Osteoblast (primary cell): ENCODE results near the gene CBX4. TPM values are rescaled to one million over a fixed set of nuclear protein-coding genes. Genes with fewer than 3 reads are reported as not detected.

ENCODE experiments used
- DNase-seq: peaks from one replicate; pipeline ENCODE4 v3.0.0; 2011; ENCODE audit warnings: low spot score, mixed read lengths; ENCODE audit not compliant: insufficient read length; ENCODE audit errors: missing footprints
- H2AFZ ChIP-seq: 2 replicates; pipeline ENCODE4 v1.6.0; 2011; ENCODE audit warnings: mild to moderate bottlenecking, low read length
- H3K27ac ChIP-seq: 2 replicates; pipeline ENCODE4 v1.5.1; 2011; ENCODE audit warnings: mild to moderate bottlenecking, low read depth, low read length, moderate library complexity
- H3K27me3 ChIP-seq: 2 replicates; pipeline ENCODE4 v1.6.0; 2012; ENCODE audit warnings: mild to moderate bottlenecking, control low read depth, inconsistent platforms, low read length, moderate library complexity; ENCODE audit not compliant: insufficient read depth
- H3K36me3 ChIP-seq: 2 replicates; pipeline ENCODE4 v1.5.1; 2011; ENCODE audit warnings: mild to moderate bottlenecking, low read length, control low read depth, moderate library complexity; ENCODE audit not compliant: insufficient read depth
- H3K4me1 ChIP-seq: 2 replicates; pipeline ENCODE4 v1.5.1; 2011; ENCODE audit warnings: mild to moderate bottlenecking, low read length, control low read depth, moderate library complexity; ENCODE audit not compliant: insufficient read depth
- H3K4me2 ChIP-seq: 2 replicates; pipeline ENCODE4 v1.6.0; 2011; ENCODE audit warnings: mild to moderate bottlenecking, low read length; ENCODE audit not compliant: insufficient read depth
- H3K4me3 ChIP-seq: fragments of 200-600 bp; sonication (generic); 3 replicates; pipeline ENCODE4 v1.5.1; 2012; ENCODE audit warnings: mild to moderate bottlenecking, low read length, inconsistent platforms; ENCODE audit not compliant: insufficient read depth
- H3K79me2 ChIP-seq: 2 replicates; pipeline ENCODE4 v1.6.0; 2012; ENCODE audit warnings: mild to moderate bottlenecking, low read length, control low read depth, inconsistent platforms; ENCODE audit not compliant: insufficient read depth
- H3K9me3 ChIP-seq: 2 replicates; pipeline ENCODE4 v1.5.1; 2011; ENCODE audit warnings: low read depth, low read length, control low read depth
- H4K20me1 ChIP-seq: 2 replicates; pipeline ENCODE4 v1.6.0; 2012; ENCODE audit warnings: mild to moderate bottlenecking, low read length, control low read depth; ENCODE audit not compliant: insufficient read depth
- CTCF ChIP-seq: IDR thresholded peaks from 2 replicates; pipeline ENCODE4 v1.5.1; 2011; ENCODE audit warnings: mild to moderate bottlenecking, low read depth, low read length, moderate library complexity; ENCODE audit errors: extremely low read depth
- total RNA-seq: library from RNA; depleted of rRNA; stranded (reverse); fragments of >200 nt; gene quantifications from 2 replicates; pipeline ENCODE4 v1.2.3, GENCODE V29; 2012

CBX4 gene
- total RNA-seq, 1 donor = 22.1 TPM

DNA sequence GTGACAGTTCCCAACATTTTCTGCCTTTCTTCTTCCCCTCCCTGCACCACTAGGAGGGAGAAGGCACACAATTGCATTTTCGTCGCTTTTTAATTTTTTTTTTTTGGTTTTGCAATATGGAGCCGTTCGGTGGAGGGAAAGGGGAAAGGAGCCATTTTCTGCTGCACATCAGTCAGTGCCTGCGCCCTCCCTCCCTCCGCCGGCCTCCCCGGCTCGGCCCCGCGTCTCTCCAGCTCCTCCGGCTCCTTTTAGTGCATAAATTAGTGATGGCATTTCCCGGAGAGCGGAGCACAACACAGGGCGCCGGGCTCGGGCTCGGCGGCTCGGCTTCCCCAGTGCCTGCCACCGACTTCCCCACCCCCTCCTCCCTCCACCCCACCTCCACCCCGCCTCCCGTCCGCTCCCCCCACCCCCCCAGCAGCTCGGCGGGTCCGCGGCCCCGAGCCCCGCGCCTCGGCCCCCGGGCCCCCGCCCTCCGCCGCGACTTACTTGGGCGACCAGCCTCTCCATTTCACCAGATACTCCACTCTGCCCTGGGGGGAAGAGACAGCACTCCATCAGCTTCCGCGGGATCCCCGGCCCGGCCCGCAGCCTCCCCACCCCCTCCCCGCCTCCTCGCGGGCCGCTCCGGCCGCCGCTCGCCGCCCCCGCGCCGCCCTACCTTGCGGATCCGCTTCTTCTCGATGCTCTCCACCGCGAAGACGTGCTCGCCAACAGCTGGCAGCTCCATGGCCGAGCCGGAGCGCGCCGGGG, 542 bp downstream of the CBX4 start:
- H3K4me2 ChIP-seq = peak overlapping the region; percentile 88
- no peaks in the 10 kb centered on the region for H3K9me3 ChIP-seq
- H3K27me3 ChIP-seq = peaks cover 39% of the 10 kb centered on the region
- peak overlapping the region; percentile 68 for H3K27ac ChIP-seq
- peak; percentile 97 for DNase-seq
- H3K4me1 ChIP-seq = peaks cover 21% of the 10 kb centered on the region
- TF ChIP-seq CTCF = no peak
- H2AFZ ChIP-seq = peak overlapping the region; percentile 80
- peaks cover 29% of the 10 kb centered on the region for H4K20me1 ChIP-seq
- peaks cover 26% of the 10 kb centered on the region for H3K79me2 ChIP-seq
- H3K36me3 ChIP-seq = peaks cover 14% of the 10 kb centered on the region
- H3K4me3 ChIP-seq = peak overlapping the region; percentile 90

GRCh38 chr17:79837888-79838521, 1.2 kb downstream of the CBX4 start:
- H2AFZ ChIP-seq = peak overlapping the region; percentile 80
- peaks cover 33% of the 10 kb centered on the region for H3K27me3 ChIP-seq
- H3K4me1 ChIP-seq = peaks cover 21% of the 10 kb centered on the region
- peaks cover 14% of the 10 kb centered on the region for H3K36me3 ChIP-seq
- TF ChIP-seq CTCF = no peak
- peak overlapping the region; percentile 90 for H3K4me3 ChIP-seq
- H3K9me3 ChIP-seq = no peaks in the 10 kb centered on the region
- peak; percentile 97 for DNase-seq
- peaks cover 29% of the 10 kb centered on the region for H4K20me1 ChIP-seq
- H3K4me2 ChIP-seq = peak overlapping the region; percentile 88
- peaks cover 26% of the 10 kb centered on the region for H3K79me2 ChIP-seq
- peak overlapping the region; percentile 68 for H3K27ac ChIP-seq

GRCh38 chr17:79836972-79837887, 2.0 kb downstream of the CBX4 start:
- peak overlapping the region; percentile 90 for H3K4me3 ChIP-seq
- peaks cover 29% of the 10 kb centered on the region for H4K20me1 ChIP-seq
- H3K79me2 ChIP-seq = peaks cover 26% of the 10 kb centered on the region
- DNase-seq = peak; percentile 97
- H3K9me3 ChIP-seq = no peaks in the 10 kb centered on the region
- no peak for TF ChIP-seq CTCF
- peaks cover 14% of the 10 kb centered on the region for H3K36me3 ChIP-seq
- peaks cover 26% of the 10 kb centered on the region for H3K27me3 ChIP-seq
- peaks cover 23% of the 10 kb centered on the region for H3K4me1 ChIP-seq
- H3K27ac ChIP-seq = peak overlapping the region; percentile 68
- peak overlapping the region; percentile 88 for H3K4me2 ChIP-seq
- no peak overlapping the region for H2AFZ ChIP-seq
